Measurements from ENCODE around the gene IRF8.

DNA sequence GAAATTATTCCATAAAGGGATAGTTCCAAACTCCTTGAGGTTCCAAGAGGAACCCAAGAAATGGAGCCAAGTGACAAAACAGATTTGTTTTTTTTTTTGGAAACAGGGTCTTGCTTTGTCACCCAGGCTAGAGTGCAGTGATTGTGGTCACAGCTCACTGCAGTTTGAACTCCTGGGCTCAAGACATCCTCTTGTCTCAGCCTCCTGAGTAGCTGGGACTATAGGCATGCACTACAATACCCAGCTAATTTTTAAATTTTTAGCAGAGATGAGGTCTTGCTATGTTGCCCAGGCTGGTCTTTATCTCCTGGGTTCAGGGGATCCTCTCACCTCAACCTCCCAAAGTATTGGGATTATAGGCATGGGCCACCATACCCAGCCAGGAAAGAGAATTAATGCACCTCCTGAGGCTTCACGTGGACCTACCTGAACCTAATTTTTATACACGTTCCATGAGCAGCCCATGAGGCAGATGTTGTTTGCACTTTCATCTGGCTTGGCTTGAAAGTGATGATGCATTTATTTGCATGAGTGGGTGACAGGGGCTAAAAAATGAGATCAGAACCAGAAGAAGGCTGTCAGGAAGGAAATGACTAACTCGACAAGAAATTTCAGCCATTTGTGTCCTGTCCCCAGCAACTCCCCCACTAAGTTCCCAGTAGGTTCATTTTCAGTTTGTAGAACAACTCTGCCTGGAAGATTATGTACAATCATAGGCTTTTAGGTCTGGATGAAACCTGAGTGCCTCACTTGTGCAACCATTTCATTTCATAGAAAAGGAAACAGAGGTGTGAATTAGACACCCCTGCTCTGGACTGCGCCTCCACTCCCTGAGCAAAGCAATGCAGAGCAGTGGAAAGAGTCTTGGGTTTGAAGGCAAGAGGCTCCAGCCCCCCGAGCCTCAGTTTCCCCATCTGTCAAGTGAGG is 10.3 kb upstream of the IRF8 start:
- TF ChIP-seq POLR2A (IDR thresholded peaks at IDR 0.05; ENCODE audit: low read depth, low read length) (no peak), POLR2AphosphoS5 (IDR thresholded peaks at IDR 0.05; ENCODE audit: low read depth, low read length) (no peak; the same call in 1 of the 2 replicates)
